PC-9 (cell line): Measurements from ENCODE around the gene CBX1. TPM values are rescaled to one million over a fixed set of nuclear protein-coding genes. Genes with fewer than 3 reads are reported as not detected.

Experiments
- BruUV-seq: library from RNA; stranded (reverse); fragments of 400-500 nt; replicated peaks from 2 replicates; lab custom pipeline; 2021; lab: Mats Ljungman, UMichigan
- CTCF ChIA-PET: fragments of 300-600 bp; sonication (Branson Sonifier 250); formaldehyde crosslinking; loops from one replicate; lab custom pipeline; 2022; ENCODE audit warnings: antibody characterized with exemption; lab: Charles Lee
- POLR2A ChIA-PET: fragments of 300-600 bp; sonication (Branson Sonifier 250); formaldehyde crosslinking; loops from one replicate; lab custom pipeline; 2022; ENCODE audit warnings: antibody characterized with exemption; ENCODE audit not compliant: unreplicated experiment; lab: Charles Lee
- DNase-seq, 2 experiments: peaks; one replicate each; pipeline versions ENCODE4 v3.0.0 to v3.0.0-alpha.2; 2015 to 2022; ENCODE audit warnings: mixed read lengths in 1 of 2
- H2AFZ ChIP-seq: fragments of 200-600 bp; sonication (generic); 2 replicates; pipeline ENCODE4 v1.8.1; 2017; ENCODE audit warnings: antibody characterized with exemption
- H3F3A ChIP-seq: fragments of 200-600 bp; sonication (generic); 2 replicates; pipeline ENCODE4 v1.8.1; 2017; ENCODE audit warnings: antibody characterized with exemption, mild to moderate bottlenecking, low read depth; ENCODE audit not compliant: insufficient read depth
- H3K27ac ChIP-seq: fragments of 200-600 bp; sonication (generic); 2 replicates; pipeline ENCODE4 v1.6.1; 2016; ENCODE audit warnings: mixed run types
- H3K27me3 ChIP-seq: fragments of 200-600 bp; sonication (generic); 2 replicates; pipeline ENCODE4 v1.6.1; 2016; ENCODE audit warnings: low read depth, mixed run types; ENCODE audit not compliant: insufficient read depth
- H3K36me3 ChIP-seq: fragments of 200-600 bp; sonication (generic); 2 replicates; pipeline ENCODE4 v1.6.1; 2016; ENCODE audit warnings: low read depth, mixed run types
- H3K4me1 ChIP-seq: fragments of 200-600 bp; sonication (generic); replicated peaks from 2 replicates; pipeline ENCODE4 v1.6.1; 2016; ENCODE audit warnings: mixed run types; ENCODE audit not compliant: insufficient read depth
- H3K4me2 ChIP-seq: fragments of 200-600 bp; sonication (generic); 2 replicates; pipeline ENCODE4 v1.6.1; 2017; ENCODE audit warnings: mixed run types
- H3K4me3 ChIP-seq: fragments of 200-600 bp; sonication (generic); 2 replicates; pipeline ENCODE4 v1.6.1; 2016; ENCODE audit warnings: mixed run types
- H3K79me2 ChIP-seq: fragments of 200-600 bp; sonication (generic); 2 replicates; pipeline ENCODE4 v1.6.1; 2017; ENCODE audit warnings: low read depth, mixed run types
- H3K9me2 ChIP-seq: fragments of 200-600 bp; sonication (generic); 2 replicates; pipeline ENCODE4 v1.8.1; 2017; ENCODE audit warnings: mild to moderate bottlenecking; ENCODE audit not compliant: insufficient read depth
- H3K9me3 ChIP-seq: fragments of 200-600 bp; sonication (generic); 2 replicates; pipeline ENCODE4 v1.8.1; 2016; ENCODE audit warnings: low read depth; ENCODE audit not compliant: insufficient read depth
- H4K20me1 ChIP-seq: fragments of 200-600 bp; sonication (generic); 2 replicates; pipeline ENCODE4 v1.8.1; 2017; ENCODE audit not compliant: insufficient read depth
- CTCF ChIP-seq: fragments of 200-600 bp; sonication (generic); conservative IDR thresholded peaks from 2 replicates; pipeline ENCODE4 v1.6.1; 2017; ENCODE audit warnings: mixed run types, antibody characterized with exemption, mild to moderate bottlenecking, moderate library complexity
- EZH2 ChIP-seq: fragments of 200-600 bp; sonication (generic); IDR thresholded peaks from 2 replicates; pipeline ENCODE4 v1.8.0; 2017; ENCODE audit warnings: antibody characterized with exemption, low read depth
- intact Hi-C: fragments of 100-400 bp; cut with micrococcal nuclease; formaldehyde crosslinking; loops from one replicate; pipeline ENCODE4 v1.10.0; 2022; ENCODE audit not compliant: unreplicated experiment
- total RNA-seq: library from RNA; stranded (reverse); gene quantifications from 2 replicates; pipeline ENCODE4 v1.2.3, GENCODE V29; 2021

CBX1 gene
- total RNA-seq, 1 experiment from 2014 or later: 93.9 TPM

GRCh38 chr17:48047741-48048383 is 53.4 kb downstream of the CBX1 start, which contains the start of gene NFE2L1:
NFE2L1 (plus strand) TSS chr17:48048359; CDS start chr17:48051119, 2,760 bp downstream.
- peaks cover 55% of the 10 kb centered on the region for H3K79me2 ChIP-seq
- H2AFZ ChIP-seq: peak within 1 kb of the TSS; percentile 78
- TF ChIP-seq EZH2: no peak
- TF ChIP-seq CTCF: no peak
- no peaks in the 10 kb centered on the region for H3K27me3 ChIP-seq
- H3K4me1 ChIP-seq: peaks cover 48% of the 10 kb centered on the region
- peak within 1 kb of the TSS; percentile 87 for H3K4me2 ChIP-seq
- H3F3A ChIP-seq: peaks cover 17% of the 10 kb centered on the region
- TSS peak; percentile 83 for BruUV-seq
- ChIA-PET POLR2A (interaction anchor here (0.6 kb wide), 2 partner anchors 30 to 90 kb away, joined by 4 to 7 read pairs; partner anchors contain the start of gene PRR15L), CTCF (interaction anchor here (0.6 kb wide), 1 partner anchor 66 kb away, joined by 9 read pairs; no protein-coding TSS in a partner anchor)
- no peaks in the 10 kb centered on the region; the same call in 1 of the 2 replicates for H3K9me2 ChIP-seq
- no peaks in the 10 kb centered on the region for H4K20me1 ChIP-seq
- H3K4me3 ChIP-seq: peak within 1 kb of the TSS; percentile 70
- peak within 1 kb of the TSS; percentile 82 for H3K27ac ChIP-seq
- intact Hi-C loops: loop anchor here (1.0 to 5.0 kb wide), 2 partner anchors 22 to 54 kb away; partner anchors contain the start of gene CBX1
- DNase-seq: peak; percentile 96 to 99
- no peaks in the 10 kb centered on the region for H3K9me3 ChIP-seq
- H3K36me3 ChIP-seq: peaks cover 10% of the 10 kb centered on the region; the same call in 1 of the 2 replicates

- no TSS peak for BruUV-seq
- Histone ChIP-seq H3K9me2 (no peaks in the 10 kb centered on the region; the same call in 1 of the 2 replicates), H3F3A (peaks cover 19% of the 10 kb centered on the region), H4K20me1 (no peaks in the 10 kb centered on the region), H3K4me2 (peak overlapping the region; percentile 87), H2AFZ (peak overlapping the region; percentile 72), H3K27ac (peak overlapping the region; percentile 82), H3K36me3 (peaks cover 3% of the 10 kb centered on the region; the same call in 1 of the 2 replicates), H3K27me3 (no peaks in the 10 kb centered on the region), H3K4me1 (peaks cover 43% of the 10 kb centered on the region), H3K79me2 (peaks cover 49% of the 10 kb centered on the region), H3K9me3 (no peaks in the 10 kb centered on the region), H3K4me3 (peak overlapping the region; percentile 70)
- DNase-seq: no peak
- CTCF ChIA-PET: no interaction called here
- intact Hi-C loops: loop anchor here (5.0 kb wide), 1 partner anchor 55 kb away; the partner anchor contains the start of gene CBX1
- TF ChIP-seq CTCF (no peak), EZH2 (no peak)
- POLR2A ChIA-PET: interaction anchor here (0.6 kb wide), 3 partner anchors 21 to 87 kb away, joined by 3 to 6 read pairs (median 5); no protein-coding TSS in a partner anchor
Observed at GRCh38 chr17:48047113-48047740, 54.1 kb downstream of the CBX1 start.

- no peaks in the 10 kb centered on the region; the same call in 1 of the 2 replicates for H3K9me2 ChIP-seq
- peaks cover 34% of the 10 kb centered on the region for H3K4me1 ChIP-seq
- H3K79me2 ChIP-seq: peaks cover 40% of the 10 kb centered on the region
- H4K20me1 ChIP-seq: no peaks in the 10 kb centered on the region
- H3K9me3 ChIP-seq: no peaks in the 10 kb centered on the region
- no peaks in the 10 kb centered on the region for H3K36me3 ChIP-seq
- no peak for DNase-seq
- H3K4me2 ChIP-seq: peak overlapping the region; percentile 87
- TF ChIP-seq CTCF (no peak), EZH2 (no peak)
- no peak overlapping the region for H3K27ac ChIP-seq
- BruUV-seq: no TSS peak
- CTCF ChIA-PET: interaction anchor here (0.6 kb wide), 1 partner anchor 168 kb away, joined by 9 read pairs; no protein-coding TSS in a partner anchor
- POLR2A ChIA-PET: interaction anchor here (0.6 kb wide), 1 partner anchor 86 kb away, joined by 6 read pairs; no protein-coding TSS in a partner anchor
- intact Hi-C loops: loop anchor here (5.0 kb wide), 1 partner anchor 56 kb away; the partner anchor contains the start of gene CBX1
- H3F3A ChIP-seq: peaks cover 24% of the 10 kb centered on the region
- peak overlapping the region; percentile 70; the same call in 1 of the 2 replicates for H3K4me3 ChIP-seq
- H2AFZ ChIP-seq: no peak overlapping the region
- H3K27me3 ChIP-seq: no peaks in the 10 kb centered on the region
Observed at GRCh38 chr17:48046296-48046695, 55.0 kb downstream of the CBX1 start.
